Transverse colon (tissue), 4 donors: ENCODE data around the gene RAB1A. TPM values are rescaled to one million over a fixed set of nuclear protein-coding genes. Genes with fewer than 3 reads are reported as not detected.

Experiments used
- DNase-seq: peaks from one replicate; pipeline ENCODE4 v3.0.0-alpha.2; 2019
- H3K27ac ChIP-seq, 4 donors: fragments of 200-600 bp; sonication (generic); 2 replicates each; pipeline ENCODE4 v1.5.1; 2016 to 2018; ENCODE audit warnings: inconsistent platforms in 4 of 4
- H3K27me3 ChIP-seq: fragments of 200-600 bp; sonication (generic); 2 replicates; pipeline ENCODE4 v1.5.1; 2017; ENCODE audit warnings: inconsistent platforms
- H3K36me3 ChIP-seq, 4 donors: fragments of 200-600 bp; sonication (generic); 2 replicates each; pipeline ENCODE4 v1.5.1; 2017 to 2019; ENCODE audit warnings: inconsistent platforms in 4 of 4
- H3K4me1 ChIP-seq, 4 donors: fragments of 200-600 bp; sonication (generic); 2 replicates each; pipeline ENCODE4 v1.5.1; 2017 to 2020; ENCODE audit warnings: inconsistent platforms in 4 of 4
- H3K4me3 ChIP-seq, 4 donors: fragments of 200-600 bp; sonication (generic); 1 replicate in 1 of 4; 2 replicates in 3 of 4; pipeline versions ENCODE4 v1.5.1 to v1.6.1; 2017 to 2019; ENCODE audit warnings: inconsistent platforms in 4 of 4
- H3K9me3 ChIP-seq, 2 donors: fragments of 200-600 bp; sonication (generic); 2 replicates each; pipeline ENCODE4 v1.5.1; 2017 to 2019; ENCODE audit warnings: inconsistent platforms in 2 of 2
- CTCF ChIP-seq, 5 experiments: fragments of 200-600 bp in 3 of 5; fragments of 450-650 bp in 2 of 5; sonication (generic) in 3 of 5; IDR thresholded peaks; 1 replicate in 2 of 5; 2 replicates in 3 of 5; pipeline ENCODE4 v1.5.1; 2016 to 2017; ENCODE audit warnings: antibody characterized with exemption in 5 of 5, inconsistent platforms in 3 of 5, mild to moderate bottlenecking in 2 of 5, moderate library complexity in 1 of 5
- EP300 ChIP-seq: sonication (generic); formaldehyde crosslinking; IDR thresholded peaks from one replicate; pipeline ENCODE4 v1.6.1; 2017; ENCODE audit warnings: antibody characterized with exemption, low read depth
- POLR2A ChIP-seq: fragments of 450-650 bp; IDR thresholded peaks from one replicate; pipeline ENCODE4 v1.6.1; 2016; ENCODE audit warnings: antibody characterized with exemption, mild to moderate bottlenecking, moderate library complexity
- POLR2AphosphoS5 ChIP-seq, 3 donors: sonication (generic); formaldehyde crosslinking; IDR thresholded peaks; one replicate each; pipeline ENCODE4 v1.6.1; 2016; ENCODE audit warnings: antibody characterized with exemption in 3 of 3
- WGBS, 2 donors: methylation state at CpG; one replicate each; pipeline ENCODE4 v1.1.5; 2018; ENCODE audit warnings: low coverage in 1 of 2; 5-methylcytosine and 5-hydroxymethylcytosine counted together
- in situ Hi-C, 4 donors: fragments of 200-750 bp; cut with MboI; loops; one replicate each; pipeline versions ENCODE4 v1.15.0 to v1.15.1; 2017; ENCODE audit warnings: low sequenced_read_pairs in 3 of 4, low pct_ligation_motif_present in 1 of 4, low pct_unique_long_range_greater_than_20kb in 1 of 4
- intact Hi-C: fragments of 100-400 bp; cut with DNase I; formaldehyde crosslinking; loops from one replicate; pipeline ENCODE4 v1.15.1; 2023; ENCODE audit warnings: low total_unique reads
- total RNA-seq, 4 donors: library from RNA; depleted of rRNA; stranded (reverse); fragments of >200 nt; gene quantifications; one replicate each; pipeline ENCODE4 v1.1.0, GENCODE V29; 2016

RAB1A gene
- total RNA-seq, 4 donors from 2014 or later: 16.9 to 98.3 (median 55.0) TPM

GRCh38 chr2:65070856-65071255 is 59.0 kb downstream of the RAB1A start:
- Histone ChIP-seq H3K36me3 (peaks cover 0 to 4% (median 0%) of the 10 kb centered on the region in 4 donors), H3K9me3 (no peaks in the 10 kb centered on the region), H3K4me1 (peaks cover 22 to 49% (median 24%) of the 10 kb centered on the region in 4 donors), H3K27me3 (no peaks in the 10 kb centered on the region), H3K4me3 (no peak overlapping the region), H3K27ac (peak overlapping the region; percentile 30 to 67 (median 49))
- TF ChIP-seq CTCF (IDR thresholded peaks at IDR 0.05) (no peak), EP300 (no peak)
- intact Hi-C loops (no loop called here), in situ Hi-C loops (loop anchor here in 3 of 4 donors (25.0 kb wide), 2 partner anchors 116 to 491 kb away; no protein-coding TSS in a partner anchor)
- WGBS, 2 donors: 83% methylated on average over 6 of the region's 6 CpGs; no CpG with 5 or more reads in 1 of the 2 donors
- DNase-seq: no peak

GRCh38 chr2:65070172-65070830 is 59.6 kb downstream of the RAB1A start:
- in situ Hi-C loops (loop anchor here in 3 of 4 donors (25.0 kb wide), 2 partner anchors 117 to 492 kb away; no protein-coding TSS in a partner anchor), intact Hi-C loops (no loop called here)
- 38% methylated on average over 8 of the region's 8 CpGs; no CpG with 5 or more reads in 1 of the 2 donors for WGBS, 2 donors
- H3K4me3 ChIP-seq: no peak overlapping the region
- DNase-seq: peak; percentile 64
- H3K36me3 ChIP-seq: peaks cover 0 to 4% (median 0%) of the 10 kb centered on the region in 4 donors
- peak overlapping the region; percentile 30 to 67 (median 49) for H3K27ac ChIP-seq
- no peaks in the 10 kb centered on the region for H3K27me3 ChIP-seq
- TF ChIP-seq POLR2A (no peak), POLR2AphosphoS5 (IDR thresholded peaks at IDR 0.05) (peak in 1 of 3 donors; percentile 37), CTCF (IDR thresholded peaks at IDR 0.05) (peak in 4 of 5 experiments; percentile 19 to 42 (median 24))
- peaks cover 16 to 48% (median 22%) of the 10 kb centered on the region in 4 donors for H3K4me1 ChIP-seq
- H3K9me3 ChIP-seq: no peaks in the 10 kb centered on the region

- DNase-seq: no peak
- in situ Hi-C loops (loop anchor here in 3 of 4 donors (10.0 to 25.0 kb wide), 3 partner anchors 115 to 493 kb away; no protein-coding TSS in a partner anchor), intact Hi-C loops (no loop called here)
- Histone ChIP-seq H3K36me3 (peaks cover 0 to 4% (median 0%) of the 10 kb centered on the region in 4 donors), H3K4me3 (no peak overlapping the region), H3K9me3 (no peaks in the 10 kb centered on the region), H3K4me1 (peaks cover 18 to 51% (median 28%) of the 10 kb centered on the region in 4 donors), H3K27me3 (no peaks in the 10 kb centered on the region), H3K27ac (peak overlapping the region; percentile 30 to 67 (median 49))
- 60 to 95% methylated on average over 1 to 6 of the region's 6 CpGs for WGBS, 2 donors
- TF ChIP-seq POLR2AphosphoS5 (IDR thresholded peaks at IDR 0.05): no peak
- no peak for TF ChIP-seq EP300
- no peak for TF ChIP-seq CTCF (IDR thresholded peaks at IDR 0.05)
- TF ChIP-seq POLR2A: no peak
These were observed 60.5 kb downstream of the RAB1A start for GRCh38 chr2:65069439-65069824.

- DNase-seq: no peak
- Histone ChIP-seq H3K4me1 (peaks cover 21 to 65% (median 33%) of the 10 kb centered on the region in 4 donors), H3K9me3 (no peaks in the 10 kb centered on the region), H3K27me3 (no peaks in the 10 kb centered on the region), H3K4me3 (no peak overlapping the region), H3K27ac (no peak overlapping the region), H3K36me3 (peaks cover 0 to 4% (median 0%) of the 10 kb centered on the region in 4 donors)
- intact Hi-C loops (no loop called here), in situ Hi-C loops (loop anchor here in 3 of 4 donors (10.0 to 25.0 kb wide), 3 partner anchors 117 to 494 kb away; no protein-coding TSS in a partner anchor)
- no peak for TF ChIP-seq POLR2A
- TF ChIP-seq POLR2AphosphoS5 (IDR thresholded peaks at IDR 0.05): no peak
- TF ChIP-seq EP300: no peak
- TF ChIP-seq CTCF (IDR thresholded peaks at IDR 0.05): no peak
- WGBS, 2 donors: 75% methylated on average over 14 of the region's 14 CpGs; no CpG with 5 or more reads in 1 of the 2 donors
These were observed 61.9 kb downstream of the RAB1A start for GRCh38 chr2:65067806-65068553.
